ENCODE measurements around the gene EPHB1. TPM values are rescaled to one million over a fixed set of nuclear protein-coding genes. Genes with fewer than 3 reads are reported as not detected.

The EPHB1 gene
- total RNA-seq, 1 experiment from 2014 or later = 7.0 TPM

GRCh38 chr3:134768837-134769236, 26.2 kb upstream of the EPHB1 start:
- no peak for TF ChIP-seq ELF4 (CRISPR knock-in tag; IDR thresholded peaks at IDR 0.05; ENCODE audit: low read depth)
- no peak for TF ChIP-seq ZNF317 (CRISPR knock-in tag; IDR thresholded peaks at IDR 0.05; ENCODE audit: borderline replicate concordance, low read depth)
- TF ChIP-seq KAT7 (CRISPR knock-in tag; IDR thresholded peaks at IDR 0.05; ENCODE audit: borderline replicate concordance) = no peak
- TF ChIP-seq RORB (CRISPR knock-in tag; IDR thresholded peaks at IDR 0.05) = no peak
- TF ChIP-seq ZNF671 (CRISPR knock-in tag; IDR thresholded peaks at IDR 0.05) = no peak
- no peak for TF ChIP-seq OVOL2 (CRISPR knock-in tag; IDR thresholded peaks at IDR 0.05; ENCODE audit: borderline replicate concordance)
- Mint-ChIP-seq H3K9me3 (peaks cover 5% of the 10 kb centered on the region), H3K27me3 (ENCODE audit: low read depth) (no peaks in the 10 kb centered on the region), H3K4me3 (no peak overlapping the region), H3K27ac (no peak overlapping the region), H3K4me1 (no peaks in the 10 kb centered on the region), H3K36me3 (no peaks in the 10 kb centered on the region)
- ATAC-seq (no peak), DNase-seq (ENCODE audit: low spot score) (no peak)
- ChIA-PET POLR2A (no interaction called here), CTCF (interaction anchor here (1.3 to 2.8 kb wide), 3 partner anchors 13 to 168 kb away, joined by 3 to 15 read pairs (median 4); partner anchors contain the start of gene EPHB1)

- H3K36me3 Mint-ChIP-seq = no peaks in the 10 kb centered on the region
- ATAC-seq (no peak), DNase-seq (ENCODE audit: low spot score) (no peak)
- H3K9me3 Mint-ChIP-seq = peaks cover 5% of the 10 kb centered on the region
- H3K27me3 Mint-ChIP-seq (ENCODE audit: low read depth) = no peaks in the 10 kb centered on the region
- H3K27ac Mint-ChIP-seq = no peak overlapping the region
- no peaks in the 10 kb centered on the region for H3K4me1 Mint-ChIP-seq
- POLR2A ChIA-PET = no interaction called here
- H3K4me3 Mint-ChIP-seq = no peak overlapping the region
- CTCF ChIA-PET = interaction anchor here (1.3 to 2.8 kb wide), 3 partner anchors 14 to 168 kb away, joined by 3 to 15 read pairs (median 4); partner anchors contain the start of gene EPHB1
- TF ChIP-seq ZNF232 (CRISPR knock-in tag; IDR thresholded peaks at IDR 0.05) = no peak
- no peak for TF ChIP-seq FOXP4 (CRISPR knock-in tag; IDR thresholded peaks at IDR 0.05)
- no peak for TF ChIP-seq CREB1 (CRISPR knock-in tag; IDR thresholded peaks at IDR 0.05)
- no peak for TF ChIP-seq NR3C1 (CRISPR knock-in tag; conservative IDR thresholded peaks at IDR 0.05; ENCODE audit: low read depth)
- TF ChIP-seq ZNF423 (CRISPR knock-in tag; IDR thresholded peaks at IDR 0.05) = no peak
- TF ChIP-seq GRHL2 (CRISPR knock-in tag; IDR thresholded peaks at IDR 0.05; ENCODE audit: insufficient replicate concordance, severe bottlenecking) = no peak
- no peak for TF ChIP-seq ESRRA (CRISPR knock-in tag; IDR thresholded peaks at IDR 0.05; ENCODE audit: borderline replicate concordance)
- TF ChIP-seq NFE2L1 (CRISPR knock-in tag; IDR thresholded peaks at IDR 0.05) = no peak
- no peak for TF ChIP-seq GTF2I (CRISPR knock-in tag; conservative IDR thresholded peaks at IDR 0.05)
- TF ChIP-seq SMAD3 (CRISPR knock-in tag; IDR thresholded peaks at IDR 0.05; ENCODE audit: borderline replicate concordance) = no peak
- no peak for TF ChIP-seq ATF6 (CRISPR knock-in tag; IDR thresholded peaks at IDR 0.05)
- no peak for TF ChIP-seq ATF2 (CRISPR knock-in tag; IDR thresholded peaks at IDR 0.05; ENCODE audit: borderline replicate concordance, low read depth)
- TF ChIP-seq ZNF532 (CRISPR knock-in tag; IDR thresholded peaks at IDR 0.05; ENCODE audit: borderline replicate concordance) = no peak
- no peak for TF ChIP-seq ZSCAN18 (CRISPR knock-in tag; IDR thresholded peaks at IDR 0.05)
- TF ChIP-seq USF2 (CRISPR knock-in tag; IDR thresholded peaks at IDR 0.05) = no peak
- TF ChIP-seq ZNF671 (CRISPR knock-in tag; IDR thresholded peaks at IDR 0.05) = no peak
- TF ChIP-seq ZNF121 (CRISPR knock-in tag; IDR thresholded peaks at IDR 0.05) = no peak
- no peak for TF ChIP-seq TEAD1 (CRISPR knock-in tag; IDR thresholded peaks at IDR 0.05)
- TF ChIP-seq NFATC4 (CRISPR knock-in tag; IDR thresholded peaks at IDR 0.05) = no peak
Observed at GRCh38 chr3:134769287-134769868, 25.7 kb upstream of the EPHB1 start.
